Keratinocyte (primary cell): Measurements from ENCODE around the gene YIPF1.

Experiments
- EZH2 ChIP-seq: IDR thresholded peaks from one replicate; pipeline ENCODE4 v1.6.1; 2012; ENCODE audit warnings: inconsistent platforms, mild to moderate bottlenecking, low read length, moderate library complexity
- TF ChIP-seq, protein P1 (sequence below), 3 experiments: IDR thresholded peaks in 1 of 3; conservative IDR thresholded peaks in 1 of 3; optimal IDR thresholded peaks in 1 of 3; 2 replicates in 2 of 3; 3 replicates in 1 of 3; pipeline versions ENCODE3 to v1.5.1; 2011; ENCODE audit warnings: low read length in 3 of 3, mild to moderate bottlenecking in 3 of 3, moderate library complexity in 2 of 3, control low read depth in 1 of 3, inconsistent platforms in 1 of 3; ENCODE audit not compliant: insufficient read depth in 2 of 3; ENCODE audit errors: extremely low read depth in 1 of 3

DNA sequence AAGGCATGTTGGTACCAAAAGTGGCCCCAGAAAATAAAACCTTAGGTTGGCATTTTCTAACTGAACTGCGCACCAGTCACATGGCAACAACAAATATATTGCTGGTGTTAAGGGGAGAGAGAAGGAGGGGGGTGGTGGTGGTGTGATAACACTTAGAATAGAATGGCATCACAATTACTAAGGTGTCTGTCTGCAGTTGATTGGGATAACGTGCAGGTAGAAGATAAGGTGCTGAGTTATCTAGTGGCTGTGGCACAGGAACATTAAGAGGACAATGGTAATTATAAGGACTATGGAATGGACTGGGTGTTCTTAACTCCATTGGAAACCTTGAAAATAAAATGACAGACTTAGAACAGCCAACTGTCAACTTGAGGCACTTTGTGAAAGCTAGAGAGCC, 1.4 kb upstream of the YIPF1 start:
- TF ChIP-seq, protein P1, sequence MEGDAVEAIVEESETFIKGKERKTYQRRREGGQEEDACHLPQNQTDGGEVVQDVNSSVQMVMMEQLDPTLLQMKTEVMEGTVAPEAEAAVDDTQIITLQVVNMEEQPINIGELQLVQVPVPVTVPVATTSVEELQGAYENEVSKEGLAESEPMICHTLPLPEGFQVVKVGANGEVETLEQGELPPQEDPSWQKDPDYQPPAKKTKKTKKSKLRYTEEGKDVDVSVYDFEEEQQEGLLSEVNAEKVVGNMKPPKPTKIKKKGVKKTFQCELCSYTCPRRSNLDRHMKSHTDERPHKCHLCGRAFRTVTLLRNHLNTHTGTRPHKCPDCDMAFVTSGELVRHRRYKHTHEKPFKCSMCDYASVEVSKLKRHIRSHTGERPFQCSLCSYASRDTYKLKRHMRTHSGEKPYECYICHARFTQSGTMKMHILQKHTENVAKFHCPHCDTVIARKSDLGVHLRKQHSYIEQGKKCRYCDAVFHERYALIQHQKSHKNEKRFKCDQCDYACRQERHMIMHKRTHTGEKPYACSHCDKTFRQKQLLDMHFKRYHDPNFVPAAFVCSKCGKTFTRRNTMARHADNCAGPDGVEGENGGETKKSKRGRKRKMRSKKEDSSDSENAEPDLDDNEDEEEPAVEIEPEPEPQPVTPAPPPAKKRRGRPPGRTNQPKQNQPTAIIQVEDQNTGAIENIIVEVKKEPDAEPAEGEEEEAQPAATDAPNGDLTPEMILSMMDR (optimal IDR thresholded peaks at IDR 0.05 in 1 of 3, IDR thresholded peaks at IDR 0.05 in 1 of 3, conservative IDR thresholded peaks at IDR 0.05 in 1 of 3; ENCODE audit: extremely low read depth in 1 of 3, insufficient read depth in 2 of 3, low read length in 3 of 3), result no peak
- TF ChIP-seq EZH2, result no peak
